ENCODE results near the gene HCN3. TPM values are rescaled to one million over a fixed set of nuclear protein-coding genes. Genes with fewer than 3 reads are reported as not detected.

The HCN3 gene
- total RNA-seq, 1 donor from 2014 or later: 1.9 TPM

DNA sequence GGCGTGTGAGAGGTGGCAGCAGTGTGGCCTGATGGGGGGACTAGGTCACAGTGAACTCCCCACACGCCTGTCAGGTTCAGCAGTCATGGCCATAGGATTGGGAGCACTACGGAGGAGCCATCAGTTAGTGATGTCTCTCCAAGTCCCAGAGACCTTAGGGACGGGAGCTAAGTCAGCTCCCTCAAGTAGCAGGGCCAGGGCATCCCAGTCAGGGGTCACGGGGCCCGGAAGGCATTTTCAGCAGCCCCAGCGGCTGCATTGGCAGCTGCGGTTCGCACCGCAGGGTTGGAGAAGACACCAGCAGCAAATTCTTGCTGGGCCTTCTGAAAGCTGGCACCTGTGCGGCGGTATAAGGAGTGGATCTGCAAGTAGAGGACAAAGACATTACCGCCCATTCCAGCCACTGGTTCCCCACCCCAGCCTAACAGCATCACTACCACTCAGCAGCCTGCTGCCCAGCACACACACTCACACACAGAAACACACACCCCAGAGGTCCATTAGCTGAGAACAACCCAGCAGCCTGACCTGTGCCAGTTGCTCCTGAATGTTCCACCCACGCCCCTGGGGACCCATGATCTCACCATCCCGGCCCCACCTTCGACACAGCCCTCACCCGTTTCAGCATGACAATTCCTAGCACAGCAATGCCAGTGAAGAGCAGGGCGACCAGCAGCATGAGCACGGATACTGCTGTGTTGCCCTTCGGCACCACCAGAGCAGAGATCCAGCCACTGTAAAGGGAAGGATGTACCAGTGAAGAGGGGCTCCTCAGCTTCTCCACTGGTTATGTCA lies 21.0 kb upstream of the HCN3 start:
- peak overlapping the region; percentile 99 for H3K4me2 ChIP-seq
- peaks cover 28% of the 10 kb centered on the region for H3F3A ChIP-seq (ENCODE audit: low read depth)
- Mint-ChIP-seq H3K4me1 (peaks cover 33% of the 10 kb centered on the region), H3K27ac (peak overlapping the region; percentile 74), H3K27me3 (ENCODE audit: insufficient read depth, low read depth) (peaks cover 10% of the 10 kb centered on the region), H3K36me3 (peaks cover 19% of the 10 kb centered on the region), H3K9me3 (no peaks in the 10 kb centered on the region), H3K4me3 (peak overlapping the region; percentile 91)
- no peaks in the 10 kb centered on the region for H3K36me3 ChIP-seq
- H3K4me1 ChIP-seq: peaks cover 19% of the 10 kb centered on the region
- no peak for TF ChIP-seq EZH2phosphoT487 (IDR thresholded peaks at IDR 0.05)
- H4K20me1 ChIP-seq (ENCODE audit: low read depth): no peaks in the 10 kb centered on the region
- peaks cover 27% of the 10 kb centered on the region for H3K79me2 ChIP-seq (ENCODE audit: low read depth)
- peak overlapping the region; percentile 84 for H3K4me3 ChIP-seq
- DNase-seq (ENCODE audit: low spot score): no peak
- no peak overlapping the region for H3K9ac ChIP-seq
- no peaks in the 10 kb centered on the region for H3K9me3 ChIP-seq (ENCODE audit: low read depth)
- no peak overlapping the region for H3K27ac ChIP-seq
- no peaks in the 10 kb centered on the region for H3K27me3 ChIP-seq
- H2AFZ ChIP-seq (replicated peaks): no peak overlapping the region

DNA sequence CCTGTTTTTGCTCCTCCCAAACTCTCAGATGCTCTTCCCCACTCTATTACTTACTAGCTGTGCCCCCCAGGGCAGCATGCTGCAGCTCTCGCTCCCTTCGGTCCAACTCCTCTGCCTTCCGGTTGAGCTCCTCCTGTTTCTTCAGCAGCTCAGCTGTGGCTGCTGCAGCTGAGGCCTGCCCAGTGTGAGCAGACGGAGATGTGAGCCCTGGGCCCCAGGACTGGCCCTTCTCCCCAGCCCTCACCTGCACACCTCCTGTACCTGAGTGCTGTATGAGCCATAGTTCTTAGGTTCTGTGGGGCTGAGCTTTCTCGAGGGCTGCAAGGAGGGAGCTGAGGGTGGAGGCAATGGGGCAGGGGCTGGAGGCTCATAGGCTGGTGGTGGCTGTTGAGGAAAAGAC lies 17.0 kb upstream of the HCN3 start:
- H3K4me3 ChIP-seq: no peak overlapping the region
- H3K4me3 Mint-ChIP-seq: peak overlapping the region; percentile 97
- no peak for DNase-seq (ENCODE audit: low spot score)
- peaks cover 13% of the 10 kb centered on the region for H3K27me3 Mint-ChIP-seq (ENCODE audit: insufficient read depth, low read depth)
- no peaks in the 10 kb centered on the region for H3K27me3 ChIP-seq
- H2AFZ ChIP-seq (replicated peaks): no peak overlapping the region
- H3K27ac ChIP-seq: no peak overlapping the region
- no peaks in the 10 kb centered on the region for H4K20me1 ChIP-seq (ENCODE audit: low read depth)
- peaks cover 19% of the 10 kb centered on the region for H3K79me2 ChIP-seq (ENCODE audit: low read depth)
- peaks cover 55% of the 10 kb centered on the region for H3F3A ChIP-seq (ENCODE audit: low read depth)
- H3K27ac Mint-ChIP-seq: no peak overlapping the region
- no peaks in the 10 kb centered on the region for H3K9me3 Mint-ChIP-seq
- TF ChIP-seq EZH2 (IDR thresholded peaks at IDR 0.05) (no peak), EZH2phosphoT487 (IDR thresholded peaks at IDR 0.05) (no peak)
- TF ChIP-seq, protein P1, sequence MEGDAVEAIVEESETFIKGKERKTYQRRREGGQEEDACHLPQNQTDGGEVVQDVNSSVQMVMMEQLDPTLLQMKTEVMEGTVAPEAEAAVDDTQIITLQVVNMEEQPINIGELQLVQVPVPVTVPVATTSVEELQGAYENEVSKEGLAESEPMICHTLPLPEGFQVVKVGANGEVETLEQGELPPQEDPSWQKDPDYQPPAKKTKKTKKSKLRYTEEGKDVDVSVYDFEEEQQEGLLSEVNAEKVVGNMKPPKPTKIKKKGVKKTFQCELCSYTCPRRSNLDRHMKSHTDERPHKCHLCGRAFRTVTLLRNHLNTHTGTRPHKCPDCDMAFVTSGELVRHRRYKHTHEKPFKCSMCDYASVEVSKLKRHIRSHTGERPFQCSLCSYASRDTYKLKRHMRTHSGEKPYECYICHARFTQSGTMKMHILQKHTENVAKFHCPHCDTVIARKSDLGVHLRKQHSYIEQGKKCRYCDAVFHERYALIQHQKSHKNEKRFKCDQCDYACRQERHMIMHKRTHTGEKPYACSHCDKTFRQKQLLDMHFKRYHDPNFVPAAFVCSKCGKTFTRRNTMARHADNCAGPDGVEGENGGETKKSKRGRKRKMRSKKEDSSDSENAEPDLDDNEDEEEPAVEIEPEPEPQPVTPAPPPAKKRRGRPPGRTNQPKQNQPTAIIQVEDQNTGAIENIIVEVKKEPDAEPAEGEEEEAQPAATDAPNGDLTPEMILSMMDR (IDR thresholded peaks at IDR 0.05): no peak
- no peaks in the 10 kb centered on the region for H3K9me3 ChIP-seq (ENCODE audit: low read depth)
- H3K36me3 ChIP-seq: no peaks in the 10 kb centered on the region
- peaks cover 29% of the 10 kb centered on the region for H3K4me1 Mint-ChIP-seq
- H3K4me1 ChIP-seq: peaks cover 10% of the 10 kb centered on the region
- no peak overlapping the region for H3K9ac ChIP-seq
- no peak overlapping the region for H3K4me2 ChIP-seq
- peaks cover 26% of the 10 kb centered on the region for H3K36me3 Mint-ChIP-seq

DNA sequence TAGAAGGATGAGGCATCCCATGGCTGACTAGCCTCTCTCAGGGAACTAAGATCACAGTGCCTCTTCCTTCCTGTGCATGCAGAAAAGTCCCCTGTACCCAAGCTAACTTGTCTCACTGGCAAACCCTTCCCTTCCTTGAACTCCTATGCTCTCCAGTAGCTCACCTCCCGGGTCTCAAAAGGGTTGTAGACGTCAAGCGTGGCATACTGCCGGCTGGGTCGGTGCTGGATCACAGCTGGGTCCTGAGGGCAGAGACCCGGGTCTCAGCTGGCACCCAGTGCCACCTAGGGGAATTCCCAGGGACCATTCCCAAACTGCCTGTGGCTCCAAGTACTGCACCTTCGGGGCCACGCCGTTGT lies 15.8 kb upstream of the HCN3 start:
- Histone ChIP-seq H3K27ac (no peak overlapping the region), H3K36me3 (peaks cover 5% of the 10 kb centered on the region)

More for the DNA sequence above, 15.8 kb upstream of the HCN3 start:
- H3K27me3 Mint-ChIP-seq (ENCODE audit: insufficient read depth, low read depth): peaks cover 13% of the 10 kb centered on the region
- TF ChIP-seq, protein P1 (IDR thresholded peaks at IDR 0.05): peak; percentile 27
- TF ChIP-seq EZH2 (IDR thresholded peaks at IDR 0.05): no peak
- peaks cover 24% of the 10 kb centered on the region for H3K4me1 Mint-ChIP-seq
- H3K9me3 ChIP-seq (ENCODE audit: low read depth): no peaks in the 10 kb centered on the region
- H3K36me3 Mint-ChIP-seq: peaks cover 33% of the 10 kb centered on the region
- H3K9ac ChIP-seq: peak overlapping the region; percentile 58
- H3K4me3 ChIP-seq: peak overlapping the region; percentile 62
- no peak overlapping the region for H2AFZ ChIP-seq (replicated peaks)
- H4K20me1 ChIP-seq (ENCODE audit: low read depth): no peaks in the 10 kb centered on the region
- H3K4me2 ChIP-seq: peak overlapping the region; percentile 81
- peak overlapping the region; percentile 97 for H3K4me3 Mint-ChIP-seq
- DNase-seq (ENCODE audit: low spot score): no peak
- no peak overlapping the region for H3K27ac Mint-ChIP-seq
- H3F3A ChIP-seq (ENCODE audit: low read depth): peaks cover 56% of the 10 kb centered on the region
- H3K4me1 ChIP-seq: peaks cover 6% of the 10 kb centered on the region
- no peaks in the 10 kb centered on the region for H3K27me3 ChIP-seq
- no peaks in the 10 kb centered on the region for H3K9me3 Mint-ChIP-seq
- peaks cover 19% of the 10 kb centered on the region for H3K79me2 ChIP-seq (ENCODE audit: low read depth)
